Astrocyte of the spinal cord (primary cell): Measurements from ENCODE around the gene DOCK10.

Experiments
- DNase-seq: peaks from one replicate; pipeline ENCODE4 v3.0.0; 2011; ENCODE audit warnings: low read depth, low spot score
- H3K4me3 ChIP-seq: 2 replicates; pipeline ENCODE4 v1.5.1; 2011; ENCODE audit warnings: low read depth, mild to moderate bottlenecking, low read length, moderate library complexity
- in situ Hi-C: cut with HindIII; loops from 2 replicates; pipeline ENCODE4 v1.10.0; 2017; ENCODE audit warnings: low sequenced_read_pairs
- TF ChIP-seq, protein P1 (sequence below): IDR thresholded peaks from 2 replicates; pipeline ENCODE4 v1.5.1; 2012; ENCODE audit warnings: low read depth, mild to moderate bottlenecking, low read length, inconsistent platforms

Gene DOCK10

DNA sequence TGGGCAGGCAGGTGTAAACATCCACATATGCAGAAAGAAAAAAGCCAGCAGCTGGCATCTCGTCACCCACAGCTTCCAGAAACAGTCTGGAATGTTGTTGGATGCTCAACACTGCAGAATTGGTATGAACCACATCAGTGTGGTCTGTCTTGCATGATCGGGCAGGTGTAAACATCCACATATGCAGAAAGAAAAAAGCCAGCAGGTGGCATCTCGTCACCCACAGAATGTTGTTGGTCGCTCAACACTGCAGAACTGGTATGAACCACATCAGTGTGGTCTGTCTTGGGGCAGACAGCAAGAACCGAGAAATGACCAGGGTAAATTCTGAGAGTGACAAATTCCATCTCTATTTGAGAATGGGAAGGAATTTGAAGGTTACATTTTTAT lies 39.6 kb downstream of the DOCK10 start:
- DNase-seq = no peak

GRCh38 chr2:225002039-225002655 lies 40.1 kb downstream of the DOCK10 start:
- in situ Hi-C loops = no loop called here
- TF ChIP-seq, protein P1, sequence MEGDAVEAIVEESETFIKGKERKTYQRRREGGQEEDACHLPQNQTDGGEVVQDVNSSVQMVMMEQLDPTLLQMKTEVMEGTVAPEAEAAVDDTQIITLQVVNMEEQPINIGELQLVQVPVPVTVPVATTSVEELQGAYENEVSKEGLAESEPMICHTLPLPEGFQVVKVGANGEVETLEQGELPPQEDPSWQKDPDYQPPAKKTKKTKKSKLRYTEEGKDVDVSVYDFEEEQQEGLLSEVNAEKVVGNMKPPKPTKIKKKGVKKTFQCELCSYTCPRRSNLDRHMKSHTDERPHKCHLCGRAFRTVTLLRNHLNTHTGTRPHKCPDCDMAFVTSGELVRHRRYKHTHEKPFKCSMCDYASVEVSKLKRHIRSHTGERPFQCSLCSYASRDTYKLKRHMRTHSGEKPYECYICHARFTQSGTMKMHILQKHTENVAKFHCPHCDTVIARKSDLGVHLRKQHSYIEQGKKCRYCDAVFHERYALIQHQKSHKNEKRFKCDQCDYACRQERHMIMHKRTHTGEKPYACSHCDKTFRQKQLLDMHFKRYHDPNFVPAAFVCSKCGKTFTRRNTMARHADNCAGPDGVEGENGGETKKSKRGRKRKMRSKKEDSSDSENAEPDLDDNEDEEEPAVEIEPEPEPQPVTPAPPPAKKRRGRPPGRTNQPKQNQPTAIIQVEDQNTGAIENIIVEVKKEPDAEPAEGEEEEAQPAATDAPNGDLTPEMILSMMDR = peak; percentile 82
- DNase-seq = peak; percentile 78
- no peak overlapping the region for H3K4me3 ChIP-seq

More for the DNA sequence above, 39.6 kb downstream of the DOCK10 start:
- in situ Hi-C loops = no loop called here
- H3K4me3 ChIP-seq = no peak overlapping the region
- TF ChIP-seq, protein P1 = no peak

- in situ Hi-C loops = no loop called here
Measured at GRCh38 chr2:224999754-225000153, 42.5 kb downstream of the DOCK10 start.

DNA sequence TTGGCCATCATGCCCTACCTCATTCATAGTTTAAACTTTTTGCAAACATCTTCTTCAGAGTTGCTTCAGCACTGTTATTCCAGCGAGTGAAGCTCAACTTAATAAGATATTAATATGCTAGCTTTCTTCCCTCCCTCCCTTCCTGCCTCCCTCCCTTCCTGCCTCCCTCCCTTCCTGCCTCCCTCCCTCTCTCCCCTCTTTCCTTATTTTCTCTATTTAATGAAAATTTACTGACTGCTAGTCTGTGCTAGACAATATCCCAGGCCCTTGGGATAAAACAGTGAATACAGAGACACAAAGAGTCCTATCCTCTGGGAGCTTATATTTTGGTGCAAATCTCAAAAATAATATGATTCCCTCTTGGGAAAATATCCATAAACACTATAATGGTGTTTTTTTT lies 42.9 kb downstream of the DOCK10 start:
- no peak overlapping the region for H3K4me3 ChIP-seq
- TF ChIP-seq, protein P1 = no peak
- DNase-seq = no peak
- in situ Hi-C loops = no loop called here

More at GRCh38 chr2:224999754-225000153, 42.5 kb downstream of the DOCK10 start:
- no peak for DNase-seq
- H3K4me3 ChIP-seq = no peak overlapping the region
- TF ChIP-seq, protein P1 = no peak

DNA sequence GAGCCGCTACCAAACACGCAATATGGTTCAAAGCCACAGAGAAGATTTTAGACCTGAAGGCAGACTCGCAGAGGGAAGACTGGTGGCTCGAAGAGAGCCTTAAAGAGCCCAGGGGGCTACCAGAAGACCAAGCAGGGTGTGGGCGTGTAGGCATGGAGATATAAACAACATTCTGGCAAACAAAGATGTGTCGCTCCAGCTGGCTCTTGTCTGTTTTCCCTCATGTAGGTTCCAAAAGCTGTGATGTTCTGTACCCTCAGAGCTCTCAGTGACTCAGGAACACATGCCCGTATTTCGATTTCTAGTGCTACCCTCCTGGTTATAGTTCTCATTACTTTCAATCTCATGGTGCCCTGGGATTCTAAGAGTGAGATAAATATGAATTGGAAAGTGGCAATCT lies 44.5 kb downstream of the DOCK10 start:
- H3K4me3 ChIP-seq = no peak overlapping the region
- in situ Hi-C loops = no loop called here
- TF ChIP-seq, protein P1 = no peak
- peak; percentile 24 for DNase-seq

DNA sequence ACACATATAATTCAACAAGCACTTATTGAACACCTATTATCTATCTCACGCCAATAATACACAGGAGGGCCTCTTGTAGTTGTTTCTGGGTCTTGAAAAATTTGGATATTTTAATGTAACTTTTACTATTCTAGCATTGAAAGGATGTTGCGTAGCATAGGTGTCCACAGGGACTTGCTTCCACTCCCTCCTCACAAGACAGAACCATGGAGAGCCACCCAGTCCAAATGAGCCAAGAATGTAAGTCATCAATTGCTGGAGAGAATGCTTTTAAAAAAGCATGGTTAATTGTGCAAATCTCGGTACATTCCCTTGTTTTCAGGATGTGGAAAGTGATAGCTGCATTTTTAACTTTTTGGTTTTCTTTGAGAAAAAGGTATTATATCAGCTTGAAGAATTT lies 46.8 kb downstream of the DOCK10 start:
- in situ Hi-C loops = no loop called here
- DNase-seq = no peak
- TF ChIP-seq, protein P1 = no peak
- H3K4me3 ChIP-seq = no peak overlapping the region
